HepG2 (cell line): ENCODE results near the gene CYLD. TPM values are rescaled to one million over a fixed set of nuclear protein-coding genes. Genes with fewer than 3 reads are reported as not detected.

Experiments
- BCL6 ChIP-seq: IDR thresholded peaks from 2 replicates; pipeline ENCODE4 v1.6.1; 2016; ENCODE audit warnings: missing genetic modification reagents, missing compliant biosample characterization
- GABPB1 ChIP-seq: IDR thresholded peaks from 2 replicates; pipeline ENCODE4 v1.6.1; 2016; ENCODE audit warnings: mild to moderate bottlenecking, missing genetic modification reagents, moderate library complexity, missing compliant biosample characterization
- HNRNPH1 ChIP-seq: fragments of 200-400 bp; formaldehyde crosslinking; optimal IDR thresholded peaks from 2 replicates; pipeline ENCODE3; 2017; ENCODE audit warnings: mild to moderate bottlenecking, low read depth, low read length
- KAT8 ChIP-seq: IDR thresholded peaks from 2 replicates; pipeline ENCODE4 v1.6.1; 2016; ENCODE audit warnings: missing genetic modification reagents, missing compliant biosample characterization
- KLF15 ChIP-seq: sonication (generic); formaldehyde crosslinking; IDR thresholded peaks from 2 replicates; pipeline ENCODE4 v1.8.1; 2023; ENCODE audit warnings: borderline replicate concordance, mild to moderate bottlenecking, inconsistent platforms, missing genetic modification reagents, mixed read lengths
- NFYC ChIP-seq: IDR thresholded peaks from 2 replicates; pipeline ENCODE4 v1.6.1; 2016; ENCODE audit warnings: missing genetic modification reagents, missing compliant biosample characterization
- ZBTB7A ChIP-seq: sonication (generic); formaldehyde crosslinking; IDR thresholded peaks from 2 replicates; pipeline ENCODE4 v1.8.0; 2022; ENCODE audit warnings: mild to moderate bottlenecking, missing genetic modification reagents
- ZBTB7B ChIP-seq: sonication (generic); formaldehyde crosslinking; IDR thresholded peaks from 2 replicates; pipeline ENCODE4 v1.4.0; 2020; ENCODE audit warnings: missing genetic modification reagents
- ZNF343 ChIP-seq: sonication (generic); formaldehyde crosslinking; IDR thresholded peaks from 2 replicates; pipeline ENCODE4 v1.4.0; 2020; ENCODE audit warnings: mild to moderate bottlenecking, missing genetic modification reagents
- ZNF451 ChIP-seq: sonication (generic); formaldehyde crosslinking; IDR thresholded peaks from 2 replicates; pipeline ENCODE4 v1.5.0; 2020; ENCODE audit warnings: mild to moderate bottlenecking, missing genetic modification reagents
- ZNF850 ChIP-seq: sonication (generic); formaldehyde crosslinking; conservative IDR thresholded peaks from 2 replicates; pipeline ENCODE4 v1.9.0; 2021; ENCODE audit warnings: mild to moderate bottlenecking, missing genetic modification reagents
- ZSCAN29 ChIP-seq: sonication (generic); formaldehyde crosslinking; conservative IDR thresholded peaks from 2 replicates; pipeline ENCODE4 v1.4.0; 2020; ENCODE audit warnings: mild to moderate bottlenecking, missing genetic modification reagents
- polyA plus RNA-seq, 8 experiments: library from polyadenylated mRNA; depleted of rRNA in 3 of 8; stranded (reverse) in 7 of 8; unstranded in 1 of 8; fragments of >200 nt; fragmentation: Illumina TruSeq in 4 of 8; extraction: Trizol in 4 of 8; gene quantifications; 2 replicates each; pipeline versions ENCODE4 v1.2.1 to v1.2.3, GENCODE V29; 2011 to 2016; ENCODE audit warnings: low read depth in 4 of 8, missing spikeins in 1 of 8, mixed read lengths in 1 of 8; ENCODE audit not compliant: insufficient read depth in 1 of 8
- total RNA-seq, 5 experiments: library from RNA; depleted of rRNA; stranded (reverse); fragments of >200 nt; fragmentation: Illumina TruSeq; extraction: Trizol; gene quantifications; 2 replicates each; pipeline ENCODE4 v1.2.3, GENCODE V29; 2016; ENCODE audit warnings: low read depth in 1 of 5
- TF ChIP-seq, protein P1 (sequence below): sonication (generic); formaldehyde crosslinking; conservative IDR thresholded peaks from 2 replicates; pipeline ENCODE4 v1.4.0; 2020; ENCODE audit warnings: mild to moderate bottlenecking, missing genetic modification reagents, moderate library complexity
- TF ChIP-seq, protein P2 (sequence below): sonication (generic); formaldehyde crosslinking; IDR thresholded peaks from 2 replicates; pipeline ENCODE4 v1.8.1; 2023; ENCODE audit warnings: mild to moderate bottlenecking, inconsistent platforms, moderate library complexity, missing genetic modification reagents, borderline replicate concordance
- TF ChIP-seq, protein P3 (sequence below): sonication (generic); formaldehyde crosslinking; IDR thresholded peaks from 2 replicates; pipeline ENCODE4 v1.5.0; 2020; ENCODE audit warnings: mild to moderate bottlenecking, missing genetic modification reagents, borderline replicate concordance
- TF ChIP-seq, protein P4 (sequence below): sonication (generic); formaldehyde crosslinking; IDR thresholded peaks from 2 replicates; pipeline ENCODE4 v1.4.0; 2020; ENCODE audit warnings: missing genetic modification reagents
- TF ChIP-seq, protein P5 (sequence below): sonication (generic); formaldehyde crosslinking; IDR thresholded peaks from 2 replicates; pipeline ENCODE4 v1.5.1; 2020; ENCODE audit warnings: mild to moderate bottlenecking, missing genetic modification reagents, moderate library complexity

CYLD gene
- total and polyA plus RNA-seq, 2 of the 13 experiments (the other 11 are each of a cell fraction or from before 2014, with no cell fraction given), result 6.1 to 11.4 TPM

DNA sequence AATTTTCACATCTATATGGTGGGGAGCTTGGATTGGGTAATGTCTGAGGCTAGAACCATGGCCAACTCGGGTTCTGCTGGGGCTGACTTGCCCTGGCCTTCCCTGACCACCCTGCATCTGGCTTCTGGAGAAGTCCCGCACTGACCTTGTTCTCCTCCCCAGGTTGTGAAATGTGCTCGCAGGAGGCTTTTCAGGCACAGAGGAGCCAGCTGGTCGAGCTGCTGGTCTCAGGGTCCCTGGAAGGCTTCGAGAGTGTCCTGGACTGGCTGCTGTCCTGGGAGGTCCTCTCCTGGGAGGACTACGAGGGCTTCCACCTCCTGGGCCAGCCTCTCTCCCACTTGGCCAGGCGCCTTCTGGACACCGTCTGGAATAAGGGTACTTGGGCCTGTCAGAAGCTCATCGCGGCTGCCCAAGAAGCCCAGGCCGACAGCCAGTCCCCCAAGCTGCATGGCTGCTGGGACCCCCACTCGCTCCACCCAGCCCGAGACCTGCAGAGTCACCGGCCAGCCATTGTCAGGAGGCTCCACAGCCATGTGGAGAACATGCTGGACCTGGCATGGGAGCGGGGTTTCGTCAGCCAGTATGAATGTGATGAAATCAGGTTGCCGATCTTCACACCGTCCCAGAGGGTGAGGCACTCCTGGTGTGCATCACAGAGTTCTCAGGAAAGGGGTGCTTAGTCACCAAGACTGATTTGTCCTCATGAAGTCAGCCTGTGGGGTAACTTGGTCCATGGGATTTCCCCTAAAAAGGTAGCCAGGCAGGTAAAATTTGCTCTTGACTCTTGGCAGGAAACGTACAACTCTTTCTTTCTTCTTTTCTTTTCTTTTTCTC lies 42.3 kb upstream of the CYLD start (continued):
- TF ChIP-seq, protein P1, sequence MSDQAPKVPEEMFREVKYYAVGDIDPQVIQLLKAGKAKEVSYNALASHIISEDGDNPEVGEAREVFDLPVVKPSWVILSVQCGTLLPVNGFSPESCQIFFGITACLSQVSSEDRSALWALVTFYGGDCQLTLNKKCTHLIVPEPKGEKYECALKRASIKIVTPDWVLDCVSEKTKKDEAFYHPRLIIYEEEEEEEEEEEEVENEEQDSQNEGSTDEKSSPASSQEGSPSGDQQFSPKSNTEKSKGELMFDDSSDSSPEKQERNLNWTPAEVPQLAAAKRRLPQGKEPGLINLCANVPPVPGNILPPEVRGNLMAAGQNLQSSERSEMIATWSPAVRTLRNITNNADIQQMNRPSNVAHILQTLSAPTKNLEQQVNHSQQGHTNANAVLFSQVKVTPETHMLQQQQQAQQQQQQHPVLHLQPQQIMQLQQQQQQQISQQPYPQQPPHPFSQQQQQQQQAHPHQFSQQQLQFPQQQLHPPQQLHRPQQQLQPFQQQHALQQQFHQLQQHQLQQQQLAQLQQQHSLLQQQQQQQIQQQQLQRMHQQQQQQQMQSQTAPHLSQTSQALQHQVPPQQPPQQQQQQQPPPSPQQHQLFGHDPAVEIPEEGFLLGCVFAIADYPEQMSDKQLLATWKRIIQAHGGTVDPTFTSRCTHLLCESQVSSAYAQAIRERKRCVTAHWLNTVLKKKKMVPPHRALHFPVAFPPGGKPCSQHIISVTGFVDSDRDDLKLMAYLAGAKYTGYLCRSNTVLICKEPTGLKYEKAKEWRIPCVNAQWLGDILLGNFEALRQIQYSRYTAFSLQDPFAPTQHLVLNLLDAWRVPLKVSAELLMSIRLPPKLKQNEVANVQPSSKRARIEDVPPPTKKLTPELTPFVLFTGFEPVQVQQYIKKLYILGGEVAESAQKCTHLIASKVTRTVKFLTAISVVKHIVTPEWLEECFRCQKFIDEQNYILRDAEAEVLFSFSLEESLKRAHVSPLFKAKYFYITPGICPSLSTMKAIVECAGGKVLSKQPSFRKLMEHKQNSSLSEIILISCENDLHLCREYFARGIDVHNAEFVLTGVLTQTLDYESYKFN (CRISPR knock-in tag), result no peak
- TF ChIP-seq, protein P2, sequence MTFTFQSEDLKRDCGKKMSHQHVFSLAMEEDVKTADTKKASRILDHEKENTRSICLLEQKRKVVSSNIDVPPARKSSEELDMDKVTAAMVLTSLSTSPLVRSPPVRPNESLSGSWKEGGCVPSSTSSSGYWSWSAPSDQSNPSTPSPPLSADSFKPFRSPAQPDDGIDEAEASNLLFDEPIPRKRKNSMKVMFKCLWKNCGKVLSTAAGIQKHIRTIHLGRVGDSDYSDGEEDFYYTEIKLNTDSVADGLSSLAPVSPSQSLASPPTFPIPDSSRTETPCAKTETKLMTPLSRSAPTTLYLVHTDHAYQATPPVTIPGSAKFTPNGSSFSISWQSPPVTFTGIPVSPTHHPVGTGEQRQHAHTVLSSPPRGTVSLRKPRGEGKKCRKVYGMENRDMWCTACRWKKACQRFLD (CRISPR knock-in tag), result 0 out of 2 replicates have a peak, but pooled peaks have one; percentile 33
- TF ChIP-seq, protein P3, sequence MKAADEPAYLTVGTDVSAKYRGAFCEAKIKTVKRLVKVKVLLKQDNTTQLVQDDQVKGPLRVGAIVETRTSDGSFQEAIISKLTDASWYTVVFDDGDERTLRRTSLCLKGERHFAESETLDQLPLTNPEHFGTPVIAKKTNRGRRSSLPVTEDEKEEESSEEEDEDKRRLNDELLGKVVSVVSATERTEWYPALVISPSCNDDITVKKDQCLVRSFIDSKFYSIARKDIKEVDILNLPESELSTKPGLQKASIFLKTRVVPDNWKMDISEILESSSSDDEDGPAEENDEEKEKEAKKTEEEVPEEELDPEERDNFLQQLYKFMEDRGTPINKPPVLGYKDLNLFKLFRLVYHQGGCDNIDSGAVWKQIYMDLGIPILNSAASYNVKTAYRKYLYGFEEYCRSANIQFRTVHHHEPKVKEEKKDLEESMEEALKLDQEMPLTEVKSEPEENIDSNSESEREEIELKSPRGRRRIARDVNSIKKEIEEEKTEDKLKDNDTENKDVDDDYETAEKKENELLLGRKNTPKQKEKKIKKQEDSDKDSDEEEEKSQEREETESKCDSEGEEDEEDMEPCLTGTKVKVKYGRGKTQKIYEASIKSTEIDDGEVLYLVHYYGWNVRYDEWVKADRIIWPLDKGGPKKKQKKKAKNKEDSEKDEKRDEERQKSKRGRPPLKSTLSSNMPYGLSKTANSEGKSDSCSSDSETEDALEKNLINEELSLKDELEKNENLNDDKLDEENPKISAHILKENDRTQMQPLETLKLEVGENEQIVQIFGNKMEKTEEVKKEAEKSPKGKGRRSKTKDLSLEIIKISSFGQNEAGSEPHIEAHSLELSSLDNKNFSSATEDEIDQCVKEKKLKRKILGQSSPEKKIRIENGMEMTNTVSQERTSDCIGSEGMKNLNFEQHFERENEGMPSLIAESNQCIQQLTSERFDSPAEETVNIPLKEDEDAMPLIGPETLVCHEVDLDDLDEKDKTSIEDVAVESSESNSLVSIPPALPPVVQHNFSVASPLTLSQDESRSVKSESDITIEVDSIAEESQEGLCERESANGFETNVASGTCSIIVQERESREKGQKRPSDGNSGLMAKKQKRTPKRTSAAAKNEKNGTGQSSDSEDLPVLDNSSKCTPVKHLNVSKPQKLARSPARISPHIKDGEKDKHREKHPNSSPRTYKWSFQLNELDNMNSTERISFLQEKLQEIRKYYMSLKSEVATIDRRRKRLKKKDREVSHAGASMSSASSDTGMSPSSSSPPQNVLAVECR (CRISPR knock-in tag), result no peak
- no peak for TF ChIP-seq NFYC (CRISPR knock-in tag)
- TF ChIP-seq ZNF451 (CRISPR knock-in tag), result no peak
- TF ChIP-seq ZNF850 (CRISPR knock-in tag), result no peak
- 0 out of 2 replicates have a peak, but pooled peaks have one; percentile 27 for TF ChIP-seq KAT8
- no peak for TF ChIP-seq BCL6 (CRISPR knock-in tag)
- TF ChIP-seq, protein P4, sequence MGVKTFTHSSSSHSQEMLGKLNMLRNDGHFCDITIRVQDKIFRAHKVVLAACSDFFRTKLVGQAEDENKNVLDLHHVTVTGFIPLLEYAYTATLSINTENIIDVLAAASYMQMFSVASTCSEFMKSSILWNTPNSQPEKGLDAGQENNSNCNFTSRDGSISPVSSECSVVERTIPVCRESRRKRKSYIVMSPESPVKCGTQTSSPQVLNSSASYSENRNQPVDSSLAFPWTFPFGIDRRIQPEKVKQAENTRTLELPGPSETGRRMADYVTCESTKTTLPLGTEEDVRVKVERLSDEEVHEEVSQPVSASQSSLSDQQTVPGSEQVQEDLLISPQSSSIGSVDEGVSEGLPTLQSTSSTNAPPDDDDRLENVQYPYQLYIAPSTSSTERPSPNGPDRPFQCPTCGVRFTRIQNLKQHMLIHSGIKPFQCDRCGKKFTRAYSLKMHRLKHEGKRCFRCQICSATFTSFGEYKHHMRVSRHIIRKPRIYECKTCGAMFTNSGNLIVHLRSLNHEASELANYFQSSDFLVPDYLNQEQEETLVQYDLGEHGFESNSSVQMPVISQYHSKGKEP (CRISPR knock-in tag), result no peak
- TF ChIP-seq ZBTB7A, result no peak
- TF ChIP-seq GABPB1 (CRISPR knock-in tag), result peak; percentile 43; the same call in 1 of the 2 replicates
- TF ChIP-seq ZBTB7B (CRISPR knock-in tag), result no peak
- no peak for TF ChIP-seq KLF15 (CRISPR knock-in tag)
- TF ChIP-seq, protein P5, sequence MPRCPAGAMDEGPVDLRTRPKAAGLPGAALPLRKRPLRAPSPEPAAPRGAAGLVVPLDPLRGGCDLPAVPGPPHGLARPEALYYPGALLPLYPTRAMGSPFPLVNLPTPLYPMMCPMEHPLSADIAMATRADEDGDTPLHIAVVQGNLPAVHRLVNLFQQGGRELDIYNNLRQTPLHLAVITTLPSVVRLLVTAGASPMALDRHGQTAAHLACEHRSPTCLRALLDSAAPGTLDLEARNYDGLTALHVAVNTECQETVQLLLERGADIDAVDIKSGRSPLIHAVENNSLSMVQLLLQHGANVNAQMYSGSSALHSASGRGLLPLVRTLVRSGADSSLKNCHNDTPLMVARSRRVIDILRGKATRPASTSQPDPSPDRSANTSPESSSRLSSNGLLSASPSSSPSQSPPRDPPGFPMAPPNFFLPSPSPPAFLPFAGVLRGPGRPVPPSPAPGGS, result no peak
- TF ChIP-seq ZSCAN29, result no peak
- no peak for TF ChIP-seq ZNF343
- no peak for TF ChIP-seq HNRNPH1
